Measurements from ENCODE around the gene MICAL2.

Gene MICAL2

GRCh38 chr11:12128301-12128751 is 17.9 kb downstream of the MICAL2 start:
- no peak overlapping the region for H3K4me3 ChIP-seq (ENCODE audit: low read length)
- TF ChIP-seq CTCF (IDR thresholded peaks at IDR 0.05; ENCODE audit: low read depth, low read length) (no peak), EZH2phosphoT487 (IDR thresholded peaks at IDR 0.05; ENCODE audit: low read depth) (no peak)
- H2AFZ ChIP-seq (ENCODE audit: low read depth, low read length), result no peak overlapping the region
- H3K36me3 ChIP-seq (replicated peaks; ENCODE audit: low read depth, low read length), result no peaks in the 10 kb centered on the region
- 0 out of 2 replicates have a peak, but pooled peaks cover 2% of the 10 kb centered on the region for H3K4me1 ChIP-seq (ENCODE audit: low read length)
- peaks cover 36% of the 10 kb centered on the region for H3K27me3 ChIP-seq (ENCODE audit: low read depth, low read length)
- no peak overlapping the region for H3K4me2 ChIP-seq (ENCODE audit: low read length)
- H3K79me2 ChIP-seq (ENCODE audit: low read length), result no peaks in the 10 kb centered on the region
- H3K9me3 ChIP-seq (ENCODE audit: insufficient read depth, low read length), result no peaks in the 10 kb centered on the region
- no peaks in the 10 kb centered on the region for H4K20me1 ChIP-seq (ENCODE audit: insufficient read depth, low read length)
- H3K27ac ChIP-seq (ENCODE audit: low read length), result no peak overlapping the region
- H3K9ac ChIP-seq (ENCODE audit: low read length), result no peak overlapping the region

- TF ChIP-seq CTCF (IDR thresholded peaks at IDR 0.05; ENCODE audit: low read depth, low read length), result no peak
- TF ChIP-seq EZH2phosphoT487 (IDR thresholded peaks at IDR 0.05; ENCODE audit: low read depth), result no peak
- H3K4me2 ChIP-seq (ENCODE audit: low read length), result no peak overlapping the region
- 0 out of 2 replicates have a peak, but pooled peaks cover 2% of the 10 kb centered on the region for H3K4me1 ChIP-seq (ENCODE audit: low read length)
- no peaks in the 10 kb centered on the region for H3K36me3 ChIP-seq (replicated peaks; ENCODE audit: low read depth, low read length)
- H3K27me3 ChIP-seq (ENCODE audit: low read depth, low read length), result peaks cover 33% of the 10 kb centered on the region
- H2AFZ ChIP-seq (ENCODE audit: low read depth, low read length), result no peak overlapping the region
- no peaks in the 10 kb centered on the region for H3K9me3 ChIP-seq (ENCODE audit: insufficient read depth, low read length)
- no peak overlapping the region for H3K27ac ChIP-seq (ENCODE audit: low read length)
- H4K20me1 ChIP-seq (ENCODE audit: insufficient read depth, low read length), result no peaks in the 10 kb centered on the region
- H3K4me3 ChIP-seq (ENCODE audit: low read length), result no peak overlapping the region
- no peak overlapping the region for H3K9ac ChIP-seq (ENCODE audit: low read length)
- no peaks in the 10 kb centered on the region for H3K79me2 ChIP-seq (ENCODE audit: low read length)
Measured at GRCh38 chr11:12129227-12129626, 18.8 kb downstream of the MICAL2 start.

- H3K79me2 ChIP-seq (ENCODE audit: low read length), result no peaks in the 10 kb centered on the region
- H3K27ac ChIP-seq (ENCODE audit: low read length), result no peak overlapping the region
- no peak overlapping the region for H3K4me2 ChIP-seq (ENCODE audit: low read length)
- H3K27me3 ChIP-seq (ENCODE audit: low read depth, low read length), result peaks cover 28% of the 10 kb centered on the region
- H3K9me3 ChIP-seq (ENCODE audit: insufficient read depth, low read length), result no peaks in the 10 kb centered on the region
- no peak overlapping the region for H3K9ac ChIP-seq (ENCODE audit: low read length)
- H3K36me3 ChIP-seq (replicated peaks; ENCODE audit: low read depth, low read length), result no peaks in the 10 kb centered on the region
- H2AFZ ChIP-seq (ENCODE audit: low read depth, low read length), result no peak overlapping the region
- no peaks in the 10 kb centered on the region for H4K20me1 ChIP-seq (ENCODE audit: insufficient read depth, low read length)
- no peaks in the 10 kb centered on the region for H3K4me1 ChIP-seq (ENCODE audit: low read length)
- TF ChIP-seq CTCF (IDR thresholded peaks at IDR 0.05; ENCODE audit: low read depth, low read length) (no peak), EZH2phosphoT487 (IDR thresholded peaks at IDR 0.05; ENCODE audit: low read depth) (no peak)
- H3K4me3 ChIP-seq (ENCODE audit: low read length), result no peak overlapping the region
Measured at GRCh38 chr11:12130180-12130980, 20.0 kb downstream of the MICAL2 start.

- H4K20me1 ChIP-seq (ENCODE audit: insufficient read depth, low read length), result no peaks in the 10 kb centered on the region
- no peaks in the 10 kb centered on the region for H3K9me3 ChIP-seq (ENCODE audit: insufficient read depth, low read length)
- H3K4me1 ChIP-seq (ENCODE audit: low read length), result no peaks in the 10 kb centered on the region
- peaks cover 22% of the 10 kb centered on the region for H3K27me3 ChIP-seq (ENCODE audit: low read depth, low read length)
- no peaks in the 10 kb centered on the region for H3K79me2 ChIP-seq (ENCODE audit: low read length)
- no peak overlapping the region for H3K27ac ChIP-seq (ENCODE audit: low read length)
- H2AFZ ChIP-seq (ENCODE audit: low read depth, low read length), result no peak overlapping the region
- H3K9ac ChIP-seq (ENCODE audit: low read length), result no peak overlapping the region
- TF ChIP-seq CTCF (IDR thresholded peaks at IDR 0.05; ENCODE audit: low read depth, low read length) (no peak), EZH2phosphoT487 (IDR thresholded peaks at IDR 0.05; ENCODE audit: low read depth) (no peak)
- H3K4me2 ChIP-seq (ENCODE audit: low read length), result no peak overlapping the region
- H3K36me3 ChIP-seq (replicated peaks; ENCODE audit: low read depth, low read length), result no peaks in the 10 kb centered on the region
- no peak overlapping the region for H3K4me3 ChIP-seq (ENCODE audit: low read length)
Measured at GRCh38 chr11:12131943-12132789, 21.8 kb downstream of the MICAL2 start.
